ENCODE data around the gene NSD2.
"Not testable (repeated sequence)": the region's sequence is repeated elsewhere in the genome, so short reads cannot be mapped to it uniquely, and the experiment has no call there.

NSD2 gene

DNA sequence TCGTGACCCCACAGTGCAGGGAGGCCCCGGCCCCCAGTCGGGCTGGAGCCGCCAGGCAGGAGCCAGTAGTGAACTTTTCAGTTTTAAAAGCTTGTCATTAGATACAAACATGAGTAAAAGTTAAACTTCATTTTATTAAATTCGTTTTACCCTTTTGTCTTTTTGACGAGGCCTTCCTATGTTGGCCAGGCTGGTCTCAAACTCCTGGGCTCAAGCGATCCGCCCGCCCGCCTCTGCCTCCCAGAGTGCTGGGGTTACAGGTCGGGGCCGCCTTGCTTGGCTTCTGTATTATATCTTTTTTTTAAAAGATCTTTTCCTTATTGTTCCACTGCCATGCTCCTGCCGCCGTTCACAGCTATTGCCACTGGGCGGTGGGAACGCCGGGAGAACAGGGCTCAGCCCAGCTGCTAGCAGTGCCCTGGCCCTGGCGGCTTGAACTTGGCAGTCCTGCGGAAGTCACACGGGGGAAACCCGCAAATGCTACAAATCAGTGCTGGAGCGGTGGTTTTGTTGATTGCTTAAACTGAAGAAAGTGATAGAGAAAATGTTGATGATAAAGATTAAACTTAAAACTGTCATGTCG is 138.5 kb downstream of the NSD2 start:
- ChIA-PET POLR2A (interaction anchor here (0.6 to 2.1 kb wide), 16 partner anchors 8 to 289 kb away, joined by 3 to 10 read pairs (median 4); partner anchors contain the start of genes HAUS3, POLN, TACC3 and TMEM129), CTCF (interaction anchor here (0.8 to 1.3 kb wide), 3 partner anchors 25 to 168 kb away, joined by 3 read pairs; no protein-coding TSS in a partner anchor)
- TF ChIP-seq FOXM1 (IDR thresholded peaks at IDR 0.05; ENCODE audit: borderline replicate concordance) (no peak), BHLHE40 (IDR thresholded peaks at IDR 0.05; ENCODE audit: borderline replicate concordance) (no peak), L3MBTL2 (conservative IDR thresholded peaks at IDR 0.05) (0 out of 2 replicates have a peak, but pooled peaks have one; percentile 42), SP1 (IDR thresholded peaks at IDR 0.05) (no peak), FOXA1 (IDR thresholded peaks at IDR 0.05) (no peak)
- DNase-seq (ENCODE audit: extremely low spot score), result peak; percentile 77

DNA sequence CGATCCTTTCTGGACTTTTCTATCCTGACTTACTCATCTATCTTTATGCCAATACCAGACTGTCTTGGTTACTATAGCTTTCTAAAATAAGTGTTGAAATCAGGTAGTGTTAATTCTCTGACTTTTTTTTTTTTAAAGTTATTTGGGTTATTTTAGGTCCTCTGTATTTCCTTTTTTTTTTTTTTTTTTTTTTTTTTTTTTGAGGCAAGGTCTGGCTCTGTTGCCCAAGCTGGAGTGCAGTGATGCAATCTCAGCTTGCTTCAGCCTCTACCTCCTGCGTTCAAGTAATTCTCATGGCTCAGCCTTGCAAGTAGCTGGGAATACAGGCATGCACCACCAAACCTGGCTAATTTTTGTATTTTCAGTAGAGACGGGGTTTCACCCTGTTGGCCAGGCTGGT is 140.4 kb downstream of the NSD2 start:
- no peak for TF ChIP-seq CTBP1 (IDR thresholded peaks at IDR 0.05; ENCODE audit: borderline replicate concordance)
- no peak for TF ChIP-seq FOXA1 (IDR thresholded peaks at IDR 0.05)
- no peak for TF ChIP-seq ARNT (IDR thresholded peaks at IDR 0.05)
- peak; percentile 55 for TF ChIP-seq ZNF384 (IDR thresholded peaks at IDR 0.05)
- no peak for TF ChIP-seq SUZ12 (IDR thresholded peaks at IDR 0.05)
- TF ChIP-seq PKNOX1 (IDR thresholded peaks at IDR 0.05), result no peak
- POLR2A ChIA-PET, result no interaction called here
- no peak for DNase-seq (ENCODE audit: extremely low spot score)
- CTCF ChIA-PET, result interaction anchor here (0.6 kb wide), 1 partner anchor 182 kb away, joined by 3 read pairs; no protein-coding TSS in a partner anchor

DNA sequence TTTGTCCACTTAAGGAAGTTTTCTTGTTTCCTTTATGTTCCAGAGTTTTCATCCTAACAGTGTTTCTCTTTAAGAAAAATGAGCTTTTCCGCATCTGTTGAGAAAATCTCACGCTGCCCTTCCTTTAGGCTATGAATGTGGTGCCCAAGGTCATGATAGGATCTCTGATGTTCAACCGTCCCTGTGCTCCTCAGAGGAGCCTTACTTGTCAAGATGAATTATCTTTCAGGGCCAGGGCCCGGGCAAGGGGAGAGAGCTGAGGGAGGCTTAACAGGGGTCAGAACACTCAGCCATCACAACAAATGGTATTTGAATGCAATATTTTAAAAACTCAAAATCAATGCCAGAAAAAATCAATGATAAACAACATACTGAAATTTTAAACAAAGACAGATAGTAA is 143.8 kb downstream of the NSD2 start:
- POLR2A ChIA-PET, result no interaction called here
- TF ChIP-seq PKNOX1 (IDR thresholded peaks at IDR 0.05) (no peak), LEF1 (IDR thresholded peaks at IDR 0.05; ENCODE audit: borderline replicate concordance) (no peak), ELF4 (IDR thresholded peaks at IDR 0.05) (no peak), BHLHE40 (IDR thresholded peaks at IDR 0.05; ENCODE audit: borderline replicate concordance) (no peak), NFRKB (IDR thresholded peaks at IDR 0.05) (no peak), ARNT (IDR thresholded peaks at IDR 0.05) (no peak), FOXM1 (IDR thresholded peaks at IDR 0.05; ENCODE audit: borderline replicate concordance) (no peak), FOXA1 (IDR thresholded peaks at IDR 0.05) (no peak), SUZ12 (IDR thresholded peaks at IDR 0.05) (no peak), SP1 (IDR thresholded peaks at IDR 0.05) (no peak), FOXK2 (IDR thresholded peaks at IDR 0.05) (no peak)
- CTCF ChIA-PET, result no interaction called here
- no peak for DNase-seq (ENCODE audit: extremely low spot score)

DNA sequence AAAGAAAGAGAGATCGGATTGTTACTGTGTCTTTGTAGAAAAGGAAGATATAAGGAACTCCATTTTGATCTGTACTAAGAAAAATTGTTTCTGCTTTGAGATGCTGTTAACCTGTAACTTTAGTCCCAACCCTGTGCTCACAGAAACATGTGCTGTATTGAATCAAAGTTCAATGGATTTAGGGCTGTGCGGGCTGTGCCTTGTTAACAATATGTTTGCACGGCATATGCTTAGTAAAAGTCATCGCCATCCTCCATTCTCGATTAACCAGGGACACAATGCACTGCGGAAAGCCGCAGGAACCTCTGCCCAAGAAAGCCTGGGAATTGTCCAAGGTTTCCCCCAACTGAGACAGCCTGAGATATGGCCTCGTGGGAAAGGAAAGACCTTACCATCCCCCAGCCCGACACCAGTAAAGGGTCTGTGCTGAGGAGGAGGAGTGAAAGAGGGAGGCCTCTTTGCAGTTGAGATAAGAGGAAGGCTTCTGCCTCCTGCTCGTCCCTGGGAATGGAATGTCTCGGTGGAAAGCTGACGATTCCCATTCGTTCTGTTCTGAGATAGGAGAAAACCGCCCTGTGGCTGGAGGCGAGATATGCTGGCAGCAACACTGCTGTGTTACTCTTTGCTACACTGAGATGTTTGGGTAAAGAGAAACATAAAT is 150.3 kb downstream of the NSD2 start:
- CTCF ChIA-PET, result interaction anchor here (0.9 kb wide), 1 partner anchor 297 kb away, joined by 3 read pairs; no protein-coding TSS in a partner anchor
- DNase-seq (ENCODE audit: extremely low spot score); POLR2A ChIA-PET: not testable (repeated sequence)

DNA sequence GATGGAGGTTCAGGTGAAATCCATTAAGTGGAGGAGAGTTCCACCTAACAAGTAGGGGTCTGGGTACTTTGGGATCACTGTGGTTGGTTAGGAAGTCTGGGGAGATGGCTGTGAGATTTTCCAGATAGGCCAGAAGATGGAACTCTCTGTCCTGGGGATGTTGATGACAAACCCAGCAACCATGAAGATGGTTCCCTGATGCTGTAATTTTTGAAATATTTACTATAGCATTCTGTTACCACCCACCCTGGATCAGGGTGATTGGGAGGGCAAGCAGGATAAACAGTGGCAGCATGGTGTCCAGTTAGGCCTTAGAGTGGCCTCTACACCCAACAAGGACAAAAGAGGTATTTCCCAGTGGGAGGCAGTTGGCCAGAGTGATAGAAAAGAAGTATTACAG is 153.5 kb downstream of the NSD2 start:
- no peak for DNase-seq (ENCODE audit: extremely low spot score)
- CTCF ChIA-PET, result no interaction called here
- POLR2A ChIA-PET, result no interaction called here
- TF ChIP-seq TARDBP (IDR thresholded peaks at IDR 0.05), result no peak
- TF ChIP-seq SUZ12 (IDR thresholded peaks at IDR 0.05), result no peak
- no peak for TF ChIP-seq NFRKB (IDR thresholded peaks at IDR 0.05)
- TF ChIP-seq ZNF384 (IDR thresholded peaks at IDR 0.05), result no peak
- no peak for TF ChIP-seq CTBP1 (IDR thresholded peaks at IDR 0.05; ENCODE audit: borderline replicate concordance)
- TF ChIP-seq FOXM1 (IDR thresholded peaks at IDR 0.05; ENCODE audit: borderline replicate concordance), result no peak
- TF ChIP-seq FOXA1 (IDR thresholded peaks at IDR 0.05), result no peak
- TF ChIP-seq FOXK2 (IDR thresholded peaks at IDR 0.05), result no peak
- TF ChIP-seq L3MBTL2 (conservative IDR thresholded peaks at IDR 0.05), result no peak
- no peak for TF ChIP-seq SP1 (IDR thresholded peaks at IDR 0.05)
- TF ChIP-seq LEF1 (IDR thresholded peaks at IDR 0.05; ENCODE audit: borderline replicate concordance), result no peak
- no peak for TF ChIP-seq ELF4 (IDR thresholded peaks at IDR 0.05)
- TF ChIP-seq HDGF (IDR thresholded peaks at IDR 0.05; ENCODE audit: borderline replicate concordance), result no peak

DNA sequence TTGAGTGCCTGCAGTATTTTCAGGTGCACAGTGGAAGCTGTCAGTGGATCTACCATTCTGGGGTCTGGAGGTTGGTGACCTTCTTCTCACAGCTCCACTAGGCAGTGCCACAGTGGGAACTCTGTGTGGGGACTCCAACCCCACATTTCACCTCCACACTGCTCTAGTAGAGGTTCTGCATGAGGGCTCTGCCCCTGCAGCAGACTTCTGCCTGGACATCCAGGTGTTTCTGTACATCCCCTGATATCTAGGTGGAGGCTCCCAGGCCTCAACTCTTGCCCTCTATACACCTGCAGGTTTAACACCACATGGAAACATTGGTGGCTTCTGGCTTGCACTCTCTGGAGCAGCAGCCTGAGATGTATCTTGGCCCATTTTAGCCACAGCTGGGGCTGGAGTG is 154.6 kb downstream of the NSD2 start:
- ChIA-PET CTCF (no interaction called here), POLR2A (no interaction called here)
- DNase-seq (ENCODE audit: extremely low spot score), result no peak
- no peak for TF ChIP-seq TARDBP (IDR thresholded peaks at IDR 0.05)
- no peak for TF ChIP-seq PKNOX1 (IDR thresholded peaks at IDR 0.05)
- TF ChIP-seq NFRKB (IDR thresholded peaks at IDR 0.05), result no peak
- no peak for TF ChIP-seq ZNF384 (IDR thresholded peaks at IDR 0.05)
- no peak for TF ChIP-seq L3MBTL2 (conservative IDR thresholded peaks at IDR 0.05)
- TF ChIP-seq FOXM1 (IDR thresholded peaks at IDR 0.05; ENCODE audit: borderline replicate concordance), result no peak
- TF ChIP-seq ELF4 (IDR thresholded peaks at IDR 0.05), result no peak
- no peak for TF ChIP-seq SP1 (IDR thresholded peaks at IDR 0.05)
- no peak for TF ChIP-seq CTBP1 (IDR thresholded peaks at IDR 0.05; ENCODE audit: borderline replicate concordance)
- TF ChIP-seq FOXK2 (IDR thresholded peaks at IDR 0.05), result no peak
- no peak for TF ChIP-seq SUZ12 (IDR thresholded peaks at IDR 0.05)
- no peak for TF ChIP-seq BHLHE40 (IDR thresholded peaks at IDR 0.05; ENCODE audit: borderline replicate concordance)
- no peak for TF ChIP-seq FOXA1 (IDR thresholded peaks at IDR 0.05)
- no peak for TF ChIP-seq LEF1 (IDR thresholded peaks at IDR 0.05; ENCODE audit: borderline replicate concordance)

GRCh38 chr4:2027120-2027519 is 155.9 kb downstream of the NSD2 start:
- DNase-seq (ENCODE audit: extremely low spot score); CTCF ChIA-PET; POLR2A ChIA-PET: not testable (repeated sequence)

GRCh38 chr4:2031161-2031560 is 160.0 kb downstream of the NSD2 start:
- DNase-seq (ENCODE audit: extremely low spot score); CTCF ChIA-PET; POLR2A ChIA-PET: not testable (repeated sequence)
